ENCODE results near the gene ARHGAP6.

Gene ARHGAP6

GRCh38 chrX:11665168-11666111 lies at the start of gene ARHGAP6:
Gene ARHGAP6 (minus strand): TSS chrX:11665920. CDS start chrX:11664828, 1,092 bp downstream.
- no peak for DNase-seq

GRCh38 chrX:11704725-11705495 lies 39.2 kb upstream of the ARHGAP6 start:
- no peak for DNase-seq

GRCh38 chrX:11703855-11704254 lies 38.1 kb upstream of the ARHGAP6 start:
- no peak for DNase-seq

- DNase-seq: no peak
Measured at GRCh38 chrX:11702965-11703631, 37.4 kb upstream of the ARHGAP6 start.

- no peak for DNase-seq
Measured at GRCh38 chrX:11702420-11702819, 36.7 kb upstream of the ARHGAP6 start.

GRCh38 chrX:11698702-11699101 lies 33.0 kb upstream of the ARHGAP6 start:
- DNase-seq: no peak

- no peak for DNase-seq
Measured at GRCh38 chrX:11688201-11688600, 22.5 kb upstream of the ARHGAP6 start.

- no peak for DNase-seq
Measured at GRCh38 chrX:11687157-11687556, 21.4 kb upstream of the ARHGAP6 start.

GRCh38 chrX:11683057-11683456 lies 17.3 kb upstream of the ARHGAP6 start:
- no peak for DNase-seq

GRCh38 chrX:11678158-11678557 lies 12.4 kb upstream of the ARHGAP6 start:
- no peak for DNase-seq

GRCh38 chrX:11672213-11672612 lies 6.5 kb upstream of the ARHGAP6 start:
- DNase-seq: no peak

GRCh38 chrX:11670316-11670715 lies 4.6 kb upstream of the ARHGAP6 start:
- DNase-seq: no peak

- no peak for DNase-seq
Measured at GRCh38 chrX:11666952-11667685, 1.4 kb upstream of the ARHGAP6 start.

- no peak for DNase-seq
Measured at GRCh38 chrX:11666164-11666563, 444 bp upstream of the ARHGAP6 start.

GRCh38 chrX:11664211-11665167 lies 1.2 kb downstream of the ARHGAP6 start:
- no peak for DNase-seq

- no peak for DNase-seq
Measured at GRCh38 chrX:11663875-11664210, 1.9 kb downstream of the ARHGAP6 start.

GRCh38 chrX:11655282-11656015 lies 10.3 kb downstream of the ARHGAP6 start:
- DNase-seq: no peak

GRCh38 chrX:11648705-11649519 lies 16.8 kb downstream of the ARHGAP6 start:
- no peak for DNase-seq

- no peak for DNase-seq
Measured at GRCh38 chrX:11647138-11647537, 18.6 kb downstream of the ARHGAP6 start.
